T-helper 1 cell treated with Interleukin-12 subunit alpha and Interleukin-12 subunit beta and Interleukin-4 antibody, amounts not matched to agents 30 ng/mL and 1 ng/mL, for 36 hours (primary cell): ENCODE results near the gene MED25. TPM values are rescaled to one million over a fixed set of nuclear protein-coding genes. Genes with fewer than 3 reads are reported as not detected.

Experiments used
- intact Hi-C: fragments of 100-400 bp; cut with micrococcal nuclease; formaldehyde crosslinking; loops from one replicate; pipeline ENCODE4 v1.15.1; 2024
- total RNA-seq: library from RNA; stranded (reverse); gene quantifications from 2 replicates; pipeline ENCODE4 v1.2.3, GENCODE V29; 2022

The MED25 gene
- total RNA-seq, 1 donor from 2014 or later, result 57.8 TPM

GRCh38 chr19:49881186-49881585 is 63.1 kb downstream of the MED25 start:
- intact Hi-C loops, result no loop called here

- intact Hi-C loops, result no loop called here
These were observed 63.7 kb downstream of the MED25 start for GRCh38 chr19:49881672-49882394.

- intact Hi-C loops, result no loop called here
These were observed 64.6 kb downstream of the MED25 start for GRCh38 chr19:49882643-49883042.

- intact Hi-C loops, result no loop called here
These were observed 65.0 kb downstream of the MED25 start for GRCh38 chr19:49883094-49883493.

GRCh38 chr19:49884109-49884508 is 66.0 kb downstream of the MED25 start:
- intact Hi-C loops, result no loop called here

GRCh38 chr19:49884760-49885159 is 66.7 kb downstream of the MED25 start:
- intact Hi-C loops, result no loop called here

Other genes with a start within 250 kb of the MED25 start
- gene NOSIP, start 237.7 kb upstream of the MED25 start, total RNA-seq, result 214 and 215 TPM in 2 replicates
- 0.88 and 1.4 TPM in 2 replicates for gene PRRG2, start 237.0 kb upstream of the MED25 start, total RNA-seq
- 41.8 and 42.2 TPM in 2 replicates for gene PRR12, start 227.1 kb upstream of the MED25 start, total RNA-seq
- gene RRAS, start 178.1 kb upstream of the MED25 start, total RNA-seq, result 12.0 and 13.0 TPM in 2 replicates
- gene SCAF1, start 176.1 kb upstream of the MED25 start, total RNA-seq, result 72.1 and 73.2 TPM in 2 replicates
- gene IRF3, start 152.4 kb upstream of the MED25 start, total RNA-seq, result 151 and 158 TPM in 2 replicates
- 58.4 and 62.9 TPM in 2 replicates for gene BCL2L12, start 152.4 kb upstream of the MED25 start, total RNA-seq
- gene PRMT1, start 141.0 kb upstream of the MED25 start, total RNA-seq, result 186 and 189 TPM in 2 replicates
- 3.9 and 4.4 TPM in 2 replicates for gene ADM5, start 128.7 kb upstream of the MED25 start, total RNA-seq
- 4.3 and 5.1 TPM in 2 replicates for gene CPT1C, start 127.2 kb upstream of the MED25 start, total RNA-seq
- gene TSKS, start 55.0 kb upstream of the MED25 start, total RNA-seq, result 3.5 and 4.0 TPM in 2 replicates
- gene AP2A1, start 51.3 kb upstream of the MED25 start, total RNA-seq, result 72.1 and 74.0 TPM in 2 replicates
- 10.0 and 11.7 TPM in 2 replicates for gene FUZ, start 5.0 kb upstream of the MED25 start, total RNA-seq
- gene PTOV1, start 32.9 kb downstream of the MED25 start, total RNA-seq, result 77.9 and 85.2 TPM in 2 replicates
- 178 and 185 TPM in 2 replicates for gene PNKP, start 49.3 kb downstream of the MED25 start, total RNA-seq
- gene AKT1S1, start 59.1 kb downstream of the MED25 start, total RNA-seq, result 20.1 and 20.4 TPM in 2 replicates
- 41.2 and 46.3 TPM in 2 replicates for gene TBC1D17, start 59.4 kb downstream of the MED25 start, total RNA-seq
- gene IL4I1, start 78.6 kb downstream of the MED25 start, total RNA-seq, result 10.3 and 10.4 TPM in 2 replicates
- 20.5 and 22.8 TPM in 2 replicates for gene ATF5, start 110.9 kb downstream of the MED25 start, total RNA-seq
- 149 and 155 TPM in 2 replicates for gene NUP62, start 111.2 kb downstream of the MED25 start, total RNA-seq
- not detected in 2 replicates for gene SIGLEC11, start 142.9 kb downstream of the MED25 start, total RNA-seq
- gene VRK3, start 207.1 kb downstream of the MED25 start, total RNA-seq, result 73.2 and 80.2 TPM in 2 replicates
- 9.6 and 10.4 TPM in 2 replicates for gene ZNF473, start 207.7 kb downstream of the MED25 start, total RNA-seq